HL-60/S4 treated with phorbol 12-myristate 13-acetate at 8.2 ng/mL for 4 days and 3 days (cell line): ENCODE measurements around the gene LRRC38.
"Not testable (repeated sequence)": the region's sequence is repeated elsewhere in the genome, so short reads cannot be mapped to it uniquely, and the experiment has no call there.

Source experiments
- in situ Hi-C: fragments of 300-500 bp; cut with MboI; formaldehyde crosslinking; loops from 2 replicates; pipeline ENCODE4 v1.15.0; 2022; ENCODE audit warnings: low sequenced_read_pairs

Gene LRRC38

DNA sequence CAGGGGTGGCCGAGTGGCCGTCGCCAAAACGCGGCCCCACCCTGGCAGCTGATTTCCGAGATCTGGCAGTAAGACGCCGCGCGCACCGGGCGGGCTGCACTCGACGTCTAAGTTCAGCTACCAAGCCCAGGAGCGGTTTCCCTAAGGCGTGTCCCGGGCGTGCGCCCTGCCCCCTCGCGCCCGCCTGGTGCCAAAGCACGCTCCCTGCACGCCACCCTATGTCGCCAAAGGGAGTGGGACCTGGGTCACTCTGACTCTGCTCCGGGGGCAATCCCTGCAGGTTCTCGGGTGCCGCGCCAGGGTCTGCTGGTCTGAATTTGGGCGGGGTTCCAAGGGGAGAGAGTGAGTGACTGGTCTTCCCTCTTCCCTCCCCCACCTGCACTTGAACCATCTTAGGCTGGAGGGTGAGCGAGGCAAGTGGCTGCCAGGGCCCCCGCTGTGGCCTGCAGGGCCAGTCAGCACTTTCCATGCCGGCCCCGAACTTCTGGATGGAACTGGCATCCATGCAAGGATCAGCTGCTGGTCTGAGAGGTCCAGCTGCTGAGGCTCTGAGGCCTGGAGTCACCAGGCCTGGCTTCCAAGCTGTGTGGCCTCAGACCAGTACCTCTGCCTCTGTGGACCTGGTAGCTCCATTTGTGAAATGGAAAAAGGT lies at the start of gene LRRC38:
TSS of gene LRRC38 (minus strand) at position 109 of the 652 bp plus-strand sequence. CDS start 410 bp downstream, outside the sequence.
- in situ Hi-C loops: no loop called here

GRCh38 chr1:13562981-13563380 lies 49.2 kb upstream of the LRRC38 start:
- in situ Hi-C loops: not testable (repeated sequence)

DNA sequence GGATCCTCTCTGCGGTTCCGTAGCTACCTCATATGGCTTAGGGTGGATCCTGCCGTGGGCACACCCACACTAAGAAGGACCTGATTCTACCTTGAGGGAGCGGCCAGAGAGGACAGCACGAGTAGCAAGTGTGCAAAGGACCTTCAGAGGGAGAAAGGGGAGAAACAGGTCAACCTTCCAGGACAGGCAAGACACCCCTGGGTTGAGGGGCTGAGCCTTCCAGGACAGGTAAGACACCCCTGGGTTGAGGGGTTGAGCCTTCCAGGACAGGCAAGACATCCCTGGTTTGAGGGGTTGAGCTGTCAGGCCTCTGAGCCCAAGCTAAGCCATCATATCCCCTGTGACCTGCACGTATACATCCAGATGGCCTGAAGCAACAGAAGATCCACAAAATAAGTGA lies 46.7 kb upstream of the LRRC38 start:
- in situ Hi-C loops: no loop called here

DNA sequence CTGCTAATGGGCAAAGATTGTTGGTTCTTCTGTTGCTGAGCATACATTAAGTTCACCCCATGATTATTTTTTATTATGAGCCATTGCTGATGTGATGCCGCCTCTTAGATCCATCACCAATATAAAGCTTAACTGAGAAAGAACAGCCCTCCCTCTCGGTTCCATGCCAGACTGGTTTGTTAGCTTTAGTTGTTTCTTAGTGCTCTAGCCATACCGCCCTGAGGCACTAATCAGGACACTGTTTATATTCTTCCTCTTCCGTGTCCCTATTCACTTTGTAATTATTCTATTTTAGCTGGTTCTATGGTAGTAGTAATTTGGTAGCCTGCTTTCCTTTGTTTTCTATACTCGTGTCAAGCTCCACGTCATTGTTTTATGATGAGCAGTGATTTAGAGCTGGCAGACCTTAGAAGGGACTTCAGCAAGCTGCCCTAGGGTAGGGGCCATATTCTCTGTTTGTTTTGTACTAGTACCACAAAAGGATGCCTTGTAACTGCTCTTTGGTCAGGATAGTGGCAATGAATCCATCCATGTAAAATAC lies 42.5 kb upstream of the LRRC38 start:
- in situ Hi-C loops: no loop called here

DNA sequence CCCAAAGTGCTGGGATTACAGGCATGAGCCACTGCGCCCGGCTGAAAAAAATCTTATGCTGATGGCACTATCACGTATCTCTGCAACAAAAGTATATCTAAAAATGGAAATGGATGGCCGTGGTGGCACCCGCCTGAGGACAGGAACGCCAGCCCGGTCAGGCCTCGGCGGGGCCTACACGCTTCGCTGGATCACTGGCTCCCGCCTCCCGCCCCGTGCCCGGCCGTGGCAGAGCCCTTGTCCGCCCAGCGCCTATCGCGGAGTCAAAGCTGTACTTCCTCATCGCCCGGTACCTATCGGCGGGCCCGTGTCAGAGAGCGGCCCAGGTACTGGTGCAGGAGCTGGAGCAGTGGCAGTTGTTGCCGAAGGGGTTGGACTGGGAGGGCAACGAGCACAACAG lies 41.0 kb upstream of the LRRC38 start:
- in situ Hi-C loops: no loop called here

DNA sequence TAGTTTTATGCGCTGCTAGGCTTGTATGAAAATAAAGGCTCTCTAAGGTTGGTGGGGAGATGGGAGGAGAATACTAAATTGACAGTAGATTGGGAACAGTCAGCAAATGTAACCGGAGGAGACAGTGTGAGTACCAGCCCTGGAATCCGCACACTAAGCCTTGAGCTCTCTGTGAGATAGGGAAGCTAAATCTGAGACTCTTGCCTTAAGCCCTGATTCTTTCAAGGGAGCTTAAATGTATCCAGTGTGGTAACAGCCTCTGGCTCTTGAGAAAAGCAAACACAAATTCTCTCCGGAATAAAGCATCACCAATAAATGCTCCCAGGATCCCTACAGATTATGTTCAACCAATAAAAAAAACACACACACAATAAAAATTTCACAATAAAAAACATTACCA lies 36.9 kb upstream of the LRRC38 start:
- in situ Hi-C loops: no loop called here

DNA sequence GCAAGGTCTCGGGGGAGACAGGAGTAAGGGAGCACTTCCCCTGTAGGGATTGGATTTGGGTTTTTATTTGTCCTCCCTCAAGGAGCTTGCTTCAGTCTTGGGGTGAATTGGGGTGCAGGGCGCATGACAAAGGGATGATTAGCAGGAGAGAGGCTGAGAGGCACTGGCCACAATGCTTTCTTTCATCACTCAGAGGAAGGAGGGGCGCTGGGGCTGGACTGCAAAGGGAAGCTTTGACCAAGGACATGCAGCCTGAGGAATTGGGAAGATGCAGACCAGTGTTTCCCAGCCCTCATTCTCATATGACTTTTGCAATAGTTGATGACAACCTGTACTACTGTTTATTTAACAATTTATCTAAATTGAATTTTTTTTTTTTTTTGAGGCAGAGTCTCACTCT lies 35.7 kb upstream of the LRRC38 start:
- in situ Hi-C loops: no loop called here

GRCh38 chr1:13549021-13549420 lies 35.2 kb upstream of the LRRC38 start:
- in situ Hi-C loops: no loop called here

GRCh38 chr1:13548281-13548680 lies 34.5 kb upstream of the LRRC38 start:
- in situ Hi-C loops: no loop called here

DNA sequence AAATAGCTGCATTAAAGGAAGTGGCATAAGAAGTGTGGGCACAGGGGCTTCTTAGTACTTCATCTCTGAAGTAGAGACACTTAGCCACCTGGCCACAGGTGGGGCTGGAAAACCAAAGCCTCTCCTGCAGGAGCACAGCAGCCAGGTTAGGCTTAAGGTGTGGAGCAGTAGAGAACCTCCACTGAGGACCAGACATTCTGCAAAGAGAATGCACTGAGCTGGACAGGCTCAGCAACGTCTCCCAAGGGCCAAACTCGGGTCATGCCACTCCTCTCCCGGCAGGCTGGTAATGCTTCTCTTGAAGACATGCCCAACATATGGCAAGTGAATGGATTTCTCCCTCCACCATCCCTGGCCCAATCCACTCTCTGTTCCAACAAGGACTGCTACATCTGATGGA lies 33.0 kb upstream of the LRRC38 start:
- in situ Hi-C loops: no loop called here

- in situ Hi-C loops: no loop called here
These were observed 30.4 kb upstream of the LRRC38 start for GRCh38 chr1:13544221-13544556.

DNA sequence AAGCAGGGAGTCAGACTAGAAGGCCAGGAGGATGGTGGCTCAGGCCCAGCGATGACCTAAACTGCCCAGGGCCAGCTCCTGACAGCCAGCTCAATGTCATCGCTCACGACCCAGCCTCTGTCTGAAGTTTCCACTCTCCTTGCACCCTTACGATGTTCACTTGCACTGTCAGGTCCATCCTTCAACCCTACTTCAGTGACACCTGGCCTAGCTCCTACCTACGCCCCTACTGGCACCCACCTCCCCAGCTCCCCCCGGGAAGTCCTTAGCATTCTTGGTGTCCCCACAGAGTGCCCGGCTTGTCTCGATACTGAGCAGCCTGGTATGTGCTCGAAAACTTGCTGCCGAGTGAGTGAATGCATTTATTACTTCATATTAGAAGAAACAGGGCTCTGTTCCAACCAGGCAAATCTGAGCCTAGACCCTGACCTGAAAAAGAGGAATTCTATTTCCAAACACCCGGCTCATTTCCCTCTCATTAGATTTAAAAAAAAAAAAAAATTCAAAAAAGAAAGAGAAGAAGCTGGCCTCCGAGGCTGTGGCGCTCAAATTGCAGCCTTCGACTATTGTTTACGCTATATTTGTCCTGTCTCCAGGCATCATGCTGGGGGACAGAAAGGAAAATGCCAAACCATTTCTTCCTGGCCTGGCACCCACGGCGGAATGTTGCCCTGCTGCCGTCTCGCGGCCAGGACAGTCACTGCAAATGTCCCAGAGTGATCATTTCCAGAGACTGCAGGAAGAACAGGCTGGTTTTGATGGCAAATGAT lies 29.8 kb upstream of the LRRC38 start:
- in situ Hi-C loops: no loop called here

DNA sequence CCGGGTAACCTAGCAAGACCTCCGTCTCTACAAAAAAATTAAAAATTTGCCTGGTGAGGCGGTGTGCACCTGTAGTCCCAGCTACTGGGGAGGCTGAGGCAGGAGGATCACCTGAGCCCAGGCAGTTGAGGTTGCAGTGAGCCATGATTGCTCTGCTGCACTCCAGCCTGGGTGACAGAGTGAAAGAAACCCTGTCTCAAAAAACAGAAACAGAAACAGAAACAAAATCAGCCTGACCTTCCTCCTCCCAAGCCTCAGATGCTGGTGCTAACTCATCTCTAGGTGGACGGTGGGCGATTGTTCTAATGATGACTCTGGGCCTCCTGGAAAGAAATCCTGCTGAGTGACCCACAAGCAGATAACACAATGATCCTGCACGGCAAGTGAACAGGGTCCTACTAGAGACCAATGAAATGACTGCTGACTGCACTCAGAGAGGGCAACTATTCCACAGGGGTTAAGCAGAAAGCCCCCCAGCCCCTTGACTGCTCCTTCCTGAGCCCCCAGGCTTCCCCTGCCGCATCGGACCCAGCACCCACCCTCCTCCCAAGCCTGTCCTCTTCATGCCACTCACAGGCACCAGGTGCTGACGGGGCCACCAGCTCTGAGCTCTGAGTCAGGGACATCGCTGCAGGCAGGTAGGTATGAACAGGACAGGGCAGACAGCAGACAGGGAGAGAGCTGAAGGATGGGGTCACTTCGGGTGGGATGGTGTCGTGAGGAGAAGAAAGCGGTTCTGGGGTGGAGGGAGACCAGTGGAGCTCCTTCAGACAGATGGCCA lies 27.8 kb upstream of the LRRC38 start:
- in situ Hi-C loops: no loop called here

- in situ Hi-C loops: no loop called here
These were observed 27.1 kb upstream of the LRRC38 start for GRCh38 chr1:13540866-13541265.

GRCh38 chr1:13539683-13540082 lies 25.9 kb upstream of the LRRC38 start:
- in situ Hi-C loops: no loop called here

DNA sequence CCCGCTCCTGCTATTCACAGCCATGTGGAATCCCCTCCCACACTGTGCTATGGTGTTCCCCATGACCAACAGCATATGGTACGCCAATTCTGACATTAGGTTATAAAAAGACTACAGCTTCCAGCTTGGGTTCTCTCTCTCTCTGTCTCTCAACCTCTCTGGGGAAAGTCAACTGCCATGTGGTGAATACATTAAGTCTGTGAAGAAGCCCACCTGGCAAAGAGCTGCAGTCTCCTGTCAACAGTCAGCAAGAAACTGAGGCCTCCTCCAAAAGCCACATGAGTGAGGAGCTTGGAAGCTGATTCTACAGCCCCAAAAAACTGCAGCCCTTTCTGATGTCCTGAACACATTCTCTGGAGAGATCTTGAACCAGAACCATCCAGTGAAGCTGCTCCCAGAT lies 25.0 kb upstream of the LRRC38 start:
- in situ Hi-C loops: no loop called here

GRCh38 chr1:13536571-13536970 lies 22.8 kb upstream of the LRRC38 start:
- in situ Hi-C loops: no loop called here

- in situ Hi-C loops: no loop called here
These were observed 21.4 kb upstream of the LRRC38 start for GRCh38 chr1:13535227-13535626.

GRCh38 chr1:13528320-13528719 lies 14.5 kb upstream of the LRRC38 start:
- in situ Hi-C loops: no loop called here

GRCh38 chr1:13523780-13524477 lies 10.1 kb upstream of the LRRC38 start:
- in situ Hi-C loops: no loop called here

- in situ Hi-C loops: no loop called here
These were observed 7.2 kb upstream of the LRRC38 start for GRCh38 chr1:13520985-13521384.
